NOMO-1 treated with DMSO at 0.1 percent for 48 hours (cell line): ENCODE results near the gene GPATCH4.

ENCODE experiments used
- DNase-seq: peaks from one replicate; lab custom pipeline; 2025; ENCODE audit not compliant: unreplicated experiment; lab: John Stamatoyannopoulos, UW

Gene GPATCH4

DNA sequence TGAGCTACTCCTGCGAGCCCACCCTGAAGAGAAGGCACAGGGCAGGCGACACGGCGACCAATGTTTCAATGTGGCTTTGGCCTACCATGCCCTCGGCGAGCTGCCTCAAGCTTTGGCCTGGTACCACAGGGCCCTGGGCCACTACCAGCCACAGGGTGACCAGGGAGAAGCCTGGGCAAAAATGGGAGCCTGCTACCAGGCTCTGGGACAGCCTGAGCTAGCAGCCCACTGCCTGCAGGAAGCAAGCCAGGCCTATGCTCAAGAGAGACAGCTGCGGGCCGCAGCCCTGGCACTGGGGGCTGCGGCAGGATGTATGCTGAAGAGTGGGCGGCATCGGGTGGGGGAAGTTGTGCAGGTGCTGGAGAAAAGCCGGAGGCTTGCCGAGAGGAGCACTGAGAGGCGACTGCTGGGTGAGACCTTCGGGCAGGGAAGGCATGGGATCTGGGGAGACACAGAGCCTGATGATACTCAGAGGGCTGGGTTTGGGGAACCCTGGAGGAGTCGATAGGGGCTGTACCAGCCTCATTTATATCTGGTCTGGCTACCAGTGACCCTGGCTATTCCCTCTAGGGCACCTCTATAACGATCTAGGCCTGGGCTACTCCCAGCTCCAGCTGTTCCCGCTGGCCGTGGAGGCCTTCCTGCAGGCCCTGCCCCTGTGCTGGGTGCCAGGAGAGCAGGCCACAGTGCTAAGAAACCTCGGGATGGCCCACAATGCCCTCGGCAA lies 19.5 kb downstream of the GPATCH4 start:
- no peak for DNase-seq

DNA sequence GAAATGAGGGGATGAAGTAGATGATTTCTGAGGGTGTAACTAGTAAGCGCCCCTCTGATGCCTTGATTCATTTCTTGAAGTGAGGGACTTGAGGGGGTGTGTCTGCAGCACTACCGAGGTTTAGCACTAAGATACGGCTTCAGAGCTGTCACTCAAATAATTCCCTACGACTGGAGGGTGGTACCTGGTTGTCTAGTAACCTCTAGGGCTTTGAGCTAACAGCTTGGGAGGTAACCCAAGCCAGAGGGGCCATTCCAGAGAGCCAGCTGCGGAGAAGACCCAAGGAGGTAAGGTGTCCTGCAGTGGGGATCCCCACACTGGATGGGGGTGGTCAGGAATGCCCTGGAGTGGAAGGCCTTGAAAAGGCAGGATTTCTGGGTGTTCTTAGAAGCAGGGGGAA lies 21.8 kb downstream of the GPATCH4 start, which contains the start of gene TTC24:
Gene TTC24, plus strand, starts transcription at position 252 of the 400 bp plus-strand sequence. CDS start 1,642 bp downstream, outside the sequence.
- no peak for DNase-seq

DNA sequence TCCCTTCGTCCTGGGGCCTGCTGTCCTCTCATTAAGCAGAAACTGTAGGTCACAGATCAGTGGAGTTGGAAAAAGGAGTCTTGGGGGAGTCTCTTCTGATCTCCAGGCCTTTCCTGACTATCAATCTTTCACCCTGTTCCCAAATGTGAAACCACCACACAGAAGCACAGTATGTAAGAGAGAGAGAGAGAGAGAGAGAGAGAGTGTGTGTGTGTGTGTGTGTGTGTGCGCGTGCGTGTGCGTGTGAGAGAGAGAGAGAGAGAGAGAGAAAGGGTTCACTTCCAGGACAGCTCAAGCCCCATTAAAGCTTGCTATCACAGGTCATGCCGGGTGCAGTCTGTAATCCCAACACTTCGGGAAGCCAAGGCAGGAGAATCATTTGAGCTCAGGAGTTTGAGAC lies 23.2 kb downstream of the GPATCH4 start:
- DNase-seq: no peak

DNA sequence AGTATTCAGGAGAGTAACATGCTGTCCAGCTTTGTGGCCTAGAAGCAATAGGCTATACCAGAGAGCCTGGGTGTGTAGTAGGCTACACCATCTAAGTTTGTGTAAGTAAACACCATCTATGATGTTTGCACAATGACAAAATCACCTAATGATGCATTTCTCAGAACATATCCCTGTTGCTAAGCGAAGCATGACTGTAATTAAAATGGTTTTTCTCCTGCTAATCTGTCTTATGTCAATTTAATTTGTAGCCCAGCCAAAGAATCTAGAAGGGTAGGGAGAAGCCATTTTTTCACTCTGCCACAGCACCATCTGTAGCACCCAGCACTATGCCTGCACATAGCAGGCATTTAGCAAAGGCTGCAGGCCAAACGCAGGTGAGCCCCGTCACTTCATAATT lies 23.7 kb downstream of the GPATCH4 start:
- no peak for DNase-seq

DNA sequence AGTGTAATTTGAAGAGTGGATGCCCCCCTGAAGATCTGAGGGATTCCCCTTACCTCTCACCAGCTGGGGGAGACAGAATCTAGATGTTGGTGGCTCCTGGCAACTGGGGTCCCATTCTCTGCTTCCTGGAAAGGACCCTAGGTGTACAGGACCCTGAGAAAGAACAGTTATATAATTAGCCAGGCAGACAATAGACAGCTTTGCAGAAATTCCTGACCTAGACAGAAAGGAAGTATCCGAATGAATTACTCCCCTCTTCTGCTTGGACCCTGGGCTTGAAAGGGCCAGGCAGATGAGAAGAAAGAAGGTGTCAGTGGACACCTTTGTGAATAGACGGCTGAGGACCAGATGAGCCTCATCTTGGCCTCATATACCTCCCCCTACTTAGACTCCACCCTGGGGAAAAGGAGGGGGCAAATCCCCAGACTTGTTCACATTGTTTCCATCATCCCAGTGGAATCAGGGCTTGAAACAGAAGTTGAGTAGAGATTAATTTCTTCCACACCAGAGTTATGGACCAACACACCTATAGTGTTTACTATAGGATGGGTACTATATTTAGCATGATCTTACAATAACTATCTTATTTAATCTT lies 27.1 kb downstream of the GPATCH4 start:
- no peak for DNase-seq

DNA sequence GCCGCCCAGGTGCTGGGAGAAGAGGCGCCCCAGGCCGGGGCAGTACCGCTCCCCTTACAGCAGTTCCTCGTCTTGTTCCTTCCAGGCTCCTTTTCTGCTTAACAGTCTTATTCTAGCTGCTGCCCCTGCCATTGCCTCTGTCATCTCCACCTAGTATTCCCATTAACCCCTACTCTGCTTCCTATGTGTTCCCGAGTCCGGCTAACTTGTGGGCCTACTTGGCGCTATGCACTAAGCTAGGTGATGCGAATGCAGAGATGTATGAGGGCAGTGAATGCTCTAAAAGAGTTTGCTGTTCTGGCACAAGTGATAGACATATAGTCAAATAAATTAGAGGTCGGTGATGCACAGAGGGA lies 28.6 kb downstream of the GPATCH4 start:
- DNase-seq: no peak

DNA sequence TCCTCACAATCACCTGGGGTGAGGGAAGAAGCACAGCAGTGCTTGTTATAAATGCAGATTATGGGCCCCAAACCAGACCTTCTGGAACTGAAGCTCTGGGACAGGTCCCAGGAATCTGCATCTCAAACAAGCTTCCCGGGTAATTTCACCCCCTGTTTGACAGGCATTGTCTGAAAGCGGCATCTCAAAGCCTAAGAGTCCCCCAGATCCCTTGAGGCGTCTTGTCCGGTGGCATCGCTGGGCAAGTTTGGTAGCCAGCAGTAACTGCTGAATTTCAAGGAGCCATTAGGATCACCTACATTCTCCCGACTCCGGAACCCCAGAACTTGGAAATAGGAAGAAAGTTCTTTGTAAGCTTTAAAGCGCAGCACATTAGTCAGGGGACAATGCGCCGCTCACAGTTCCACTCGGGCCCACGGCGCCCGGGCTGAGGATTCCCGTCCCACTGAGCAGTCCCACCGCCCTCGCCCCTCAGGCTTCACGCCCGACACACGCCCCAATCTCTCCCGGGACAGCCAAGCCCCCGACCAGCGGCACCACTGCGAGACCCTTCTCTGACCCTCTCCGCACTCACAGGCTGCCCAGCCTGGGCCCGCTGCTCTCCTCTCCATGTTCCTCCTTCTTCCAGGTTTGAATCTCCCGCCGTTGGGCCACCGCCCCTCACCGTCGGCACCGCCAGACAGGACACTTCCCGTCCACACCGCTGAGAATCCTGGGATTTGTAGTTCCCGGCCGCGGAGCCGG lies 29.2 kb downstream of the GPATCH4 start, which contains the start of gene IQGAP3:
Gene IQGAP3, minus strand, starts transcription at position 647 of the 744 bp plus-strand sequence. Its CDS starts 36 bp downstream, at position 611.
- peak; percentile 84 for DNase-seq

DNA sequence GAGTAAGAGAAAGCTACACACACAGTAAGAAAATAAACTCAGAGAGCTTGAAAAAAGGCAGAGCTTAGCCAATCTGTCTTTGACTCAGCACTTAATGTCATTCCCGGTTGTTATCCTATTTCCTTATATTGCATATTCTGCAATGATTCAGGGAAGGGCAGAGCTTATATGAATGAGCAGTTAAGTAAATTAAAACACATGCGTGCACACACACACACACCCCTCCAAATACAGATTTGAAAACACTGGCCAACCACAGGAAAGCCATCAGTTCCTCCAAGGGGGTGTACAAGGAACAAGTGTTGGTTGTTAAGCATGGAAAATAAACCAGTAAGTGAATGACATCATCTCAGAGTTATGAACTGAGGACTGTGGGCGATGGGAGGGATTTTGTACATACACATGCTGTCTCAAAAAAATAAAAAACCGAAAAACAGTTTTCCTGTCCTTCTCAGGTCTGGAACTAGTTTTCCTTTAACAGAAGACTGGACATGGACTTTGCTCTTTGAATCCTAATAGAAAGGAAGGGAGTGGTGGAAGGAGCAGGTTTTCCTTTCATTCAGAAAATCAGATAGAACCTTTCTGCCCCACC lies 29.9 kb downstream of the GPATCH4 start:
- peak; percentile 34 for DNase-seq

DNA sequence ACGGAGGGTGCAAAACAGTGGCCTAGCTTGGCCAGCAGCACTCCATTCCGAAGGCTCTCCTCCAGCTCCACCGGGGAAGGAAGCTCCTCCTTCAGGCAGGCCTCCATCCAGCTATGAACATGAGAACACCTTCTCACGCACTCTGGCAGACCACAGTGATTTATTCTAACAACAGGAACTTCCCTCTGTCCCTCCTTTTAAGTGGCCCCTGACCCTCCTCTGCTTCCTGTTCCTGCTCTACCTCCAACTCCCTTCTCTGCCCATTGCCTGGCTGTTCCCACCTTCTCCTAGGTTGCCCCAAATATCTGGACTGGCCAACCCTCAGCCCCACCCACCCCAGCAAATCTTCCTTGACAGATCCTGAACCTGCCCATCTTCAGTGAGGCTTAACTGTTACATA lies 34.8 kb downstream of the GPATCH4 start:
- DNase-seq: peak; percentile 60

DNA sequence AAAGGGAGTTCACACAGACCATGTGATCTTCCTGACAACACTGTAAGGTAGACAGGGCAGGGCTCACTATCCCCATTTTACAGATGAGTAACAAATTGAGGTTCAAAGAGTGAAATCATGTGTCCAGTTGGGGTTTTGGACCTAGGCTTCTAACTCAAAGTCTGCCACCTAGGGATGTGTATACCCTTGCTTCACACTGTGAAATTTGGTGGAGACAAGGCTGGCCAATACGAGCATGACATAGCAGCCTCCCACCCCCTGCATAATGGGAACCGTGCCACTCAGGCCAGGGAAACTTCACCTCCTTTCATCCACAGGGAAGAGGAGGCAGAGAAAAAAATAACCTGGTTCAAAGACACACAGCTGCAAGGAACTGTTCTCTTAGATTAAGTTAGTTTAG lies 35.8 kb downstream of the GPATCH4 start:
- no peak for DNase-seq

DNA sequence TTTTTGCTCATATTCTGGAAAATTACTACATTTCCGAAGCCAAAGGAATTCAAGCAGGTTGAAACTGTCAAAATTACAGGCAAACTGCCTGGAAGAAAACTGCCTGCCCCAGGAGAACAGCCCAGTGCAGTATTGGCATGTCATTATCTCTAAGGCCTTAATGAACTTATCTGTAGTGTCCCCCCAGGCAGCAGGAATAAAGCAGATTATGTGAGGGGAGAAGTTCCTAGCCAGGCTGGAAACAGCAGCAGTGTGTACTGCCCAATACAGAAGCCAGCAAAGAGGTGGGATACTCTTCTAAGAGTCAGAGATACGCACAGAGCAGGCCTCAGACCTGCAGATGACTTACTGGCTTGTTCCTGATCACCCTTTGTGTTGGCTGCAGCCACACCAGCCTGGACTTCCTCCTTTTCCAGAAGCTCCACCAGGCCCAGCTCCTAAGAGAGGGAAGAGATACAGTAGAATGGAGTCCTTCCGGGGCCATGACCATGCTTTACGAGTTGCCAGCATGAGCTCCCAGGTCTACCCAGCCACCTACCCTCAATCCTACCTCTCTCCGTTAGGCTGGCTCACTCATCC lies 40.6 kb downstream of the GPATCH4 start:
- DNase-seq: no peak

DNA sequence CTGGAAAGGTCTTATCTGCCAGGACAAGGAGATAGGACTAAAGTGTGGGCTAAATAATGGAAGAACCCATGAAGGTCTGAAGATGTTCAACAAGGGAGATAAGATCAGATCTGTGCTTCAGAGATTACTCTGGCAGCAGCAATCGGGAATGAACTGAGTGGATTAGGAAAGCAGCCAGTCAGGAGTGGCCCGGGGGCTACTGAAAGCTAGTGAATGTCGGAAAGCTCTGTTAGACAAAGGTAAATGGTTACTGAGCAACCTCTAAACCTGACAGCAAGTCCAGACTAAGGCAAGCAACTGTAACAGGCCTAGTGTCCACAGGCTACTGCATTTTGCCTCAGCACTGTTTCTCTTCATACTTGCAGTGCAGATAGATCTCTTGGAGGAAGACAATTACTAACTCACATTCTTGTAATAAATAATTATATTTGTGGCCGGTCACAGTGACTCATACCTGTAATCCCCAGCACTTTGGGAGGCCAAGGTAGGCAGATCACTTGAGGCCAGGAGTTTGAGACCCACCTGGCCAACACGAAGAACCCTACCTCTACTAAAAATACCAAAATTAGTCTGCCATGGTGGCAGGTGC lies 41.4 kb downstream of the GPATCH4 start:
- no peak for DNase-seq

DNA sequence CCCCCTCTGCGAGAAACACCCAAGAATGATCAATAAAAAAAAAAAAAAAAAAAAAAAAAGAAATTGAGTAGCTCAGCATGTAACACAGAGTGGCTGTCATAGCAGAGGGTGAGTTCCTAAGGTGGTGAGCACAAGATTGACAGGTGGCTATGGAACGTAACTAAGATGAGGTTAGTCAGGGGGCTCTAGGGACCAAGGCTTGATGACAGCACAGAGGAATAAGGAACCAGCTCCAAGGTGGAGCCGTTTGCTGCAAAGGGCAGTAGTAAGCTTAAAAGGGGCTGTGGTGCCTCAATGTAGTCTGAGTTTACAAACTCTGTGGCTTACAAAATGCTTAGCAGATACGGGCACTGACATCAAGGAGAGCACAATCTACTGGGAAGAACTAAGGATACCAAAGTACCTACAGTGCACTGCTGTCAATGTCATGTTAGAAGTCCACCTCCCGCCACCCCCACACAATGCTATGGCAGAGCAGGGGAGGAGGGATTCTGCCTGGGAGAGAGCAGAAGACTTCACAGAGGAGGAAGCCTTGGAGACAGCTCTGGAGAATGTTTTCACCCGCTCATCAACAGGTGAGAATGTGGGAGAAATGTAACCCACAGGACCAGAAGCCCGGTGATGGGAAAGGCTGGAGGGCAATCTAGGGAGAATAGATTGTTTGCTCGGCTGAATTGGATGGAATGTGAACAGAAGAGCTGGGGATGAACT lies 42.0 kb downstream of the GPATCH4 start:
- DNase-seq: no peak

DNA sequence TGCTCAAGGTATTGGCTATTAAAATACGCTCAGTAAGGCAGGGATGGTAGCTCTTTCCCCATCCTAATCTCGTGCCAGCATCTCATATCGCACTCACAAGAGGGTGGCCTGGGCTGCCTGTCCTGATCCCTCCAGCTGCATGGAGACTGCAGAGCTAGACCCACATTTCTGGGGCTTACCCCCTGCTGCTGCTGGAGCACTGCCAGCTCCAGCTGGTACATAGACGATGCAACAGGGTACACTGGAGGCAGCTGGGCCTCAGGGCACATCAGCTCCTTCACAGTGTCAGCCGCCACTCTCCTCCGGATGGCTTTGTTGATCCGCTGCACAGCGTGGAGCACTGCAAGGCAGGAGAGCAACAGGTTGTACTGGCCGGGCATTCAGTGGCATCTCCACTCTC lies 44.9 kb downstream of the GPATCH4 start:
- DNase-seq: no peak

DNA sequence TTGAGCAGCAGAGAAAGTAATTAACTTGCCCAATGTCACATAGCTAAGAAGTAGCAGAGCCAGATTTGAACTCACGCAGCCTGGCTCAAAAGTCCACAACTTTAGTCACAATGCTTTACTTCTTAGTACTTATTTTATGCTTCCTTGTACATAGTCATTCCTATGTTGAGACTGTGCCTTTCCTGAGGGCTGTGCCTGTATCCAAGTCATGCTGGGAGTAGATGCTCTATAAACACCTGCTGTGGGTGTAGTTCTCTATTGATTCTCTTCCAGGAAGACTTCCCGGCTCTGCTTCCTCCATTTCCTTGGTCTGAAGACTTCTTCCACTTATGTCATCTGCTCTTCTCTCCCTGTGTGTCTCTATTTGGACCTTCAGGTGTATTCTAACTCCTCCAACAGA lies 45.6 kb downstream of the GPATCH4 start:
- no peak for DNase-seq

DNA sequence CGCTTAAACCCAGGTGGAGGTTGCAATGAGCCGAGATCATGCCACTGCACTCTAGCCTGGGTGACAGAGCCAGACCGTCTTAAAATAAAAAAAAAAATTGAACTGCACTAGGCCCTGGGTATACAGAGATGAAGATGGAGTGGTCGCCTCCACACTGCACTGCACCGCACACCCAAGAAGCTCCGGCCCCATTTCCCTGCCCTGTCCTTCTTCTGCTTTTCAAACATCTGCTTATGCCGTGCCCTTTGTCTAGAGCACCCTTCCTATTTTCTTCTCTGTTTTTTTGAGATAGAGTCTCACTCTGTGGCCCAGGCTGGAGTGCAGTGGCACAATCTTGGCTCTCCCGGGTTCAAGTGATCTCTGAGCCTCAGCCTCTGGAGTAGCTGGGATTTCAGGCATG lies 46.3 kb downstream of the GPATCH4 start:
- no peak for DNase-seq

DNA sequence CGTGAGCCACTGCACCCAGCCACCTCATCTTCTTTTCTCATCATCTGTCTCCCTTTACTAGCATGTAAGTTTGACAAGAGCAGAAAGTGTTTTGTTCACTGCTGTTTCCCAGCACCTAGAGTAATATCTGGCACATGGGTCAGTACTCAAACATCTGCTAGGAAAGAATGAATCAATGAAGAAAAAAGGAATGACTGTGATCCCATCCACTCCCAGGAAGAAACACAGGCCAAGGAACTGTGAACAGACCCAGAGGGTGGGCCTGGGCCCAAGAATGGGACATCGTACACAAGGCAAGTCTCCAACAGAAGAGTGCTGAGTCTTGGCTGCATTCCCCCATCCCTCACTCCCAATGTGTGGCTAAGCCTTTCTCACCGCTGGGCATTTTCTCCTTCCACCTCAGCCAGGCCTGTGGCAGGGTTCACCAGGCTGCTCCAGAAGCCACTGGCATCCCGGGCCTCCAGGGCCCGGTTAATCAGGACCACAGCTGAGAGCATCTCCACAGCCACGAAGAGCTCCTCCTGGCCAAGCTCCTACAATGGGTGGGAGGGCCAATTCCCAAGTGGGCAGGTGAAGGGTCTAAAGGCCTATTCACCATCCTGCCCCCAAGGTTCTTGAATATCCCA lies 47.3 kb downstream of the GPATCH4 start:
- no peak for DNase-seq

DNA sequence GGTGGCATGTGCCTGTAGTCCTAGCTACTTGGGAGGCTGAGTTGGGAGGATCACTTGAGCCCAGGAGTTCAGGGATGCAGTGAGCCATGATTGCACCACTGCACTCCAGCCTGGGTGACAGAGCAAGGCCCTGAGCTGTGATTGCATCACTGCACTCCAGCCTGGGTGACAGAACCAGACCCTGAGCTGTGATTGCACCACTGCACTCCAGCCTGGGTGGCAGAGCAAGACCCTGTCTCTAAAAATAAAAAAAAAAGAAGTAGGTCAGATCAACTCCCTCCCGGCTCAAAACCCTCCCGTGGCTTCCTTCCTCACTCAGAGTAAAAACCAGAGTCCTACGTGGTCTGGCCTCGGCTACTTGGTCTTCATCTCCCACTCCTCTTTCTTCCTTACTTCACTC lies 48.3 kb downstream of the GPATCH4 start:
- peak; percentile 85 for DNase-seq

DNA sequence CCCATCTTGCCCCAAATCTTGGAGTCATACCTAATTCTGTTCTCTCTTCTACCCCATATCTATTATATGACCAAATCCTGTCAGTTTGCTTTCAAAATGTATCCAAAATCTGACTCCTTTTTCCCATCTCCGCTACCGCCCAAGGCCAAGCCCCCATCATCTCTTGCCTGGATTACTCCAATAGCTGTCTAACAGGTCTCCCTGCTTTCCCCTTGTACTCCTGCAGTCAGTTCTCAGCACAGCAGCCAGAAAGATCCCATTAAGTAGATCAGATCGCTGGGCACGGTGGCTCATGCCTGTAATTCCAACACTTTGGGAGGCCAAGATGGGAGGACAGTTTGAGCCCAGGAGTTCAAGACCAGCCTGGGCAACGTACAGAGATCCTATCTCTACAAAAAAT lies 48.8 kb downstream of the GPATCH4 start:
- DNase-seq: no peak

DNA sequence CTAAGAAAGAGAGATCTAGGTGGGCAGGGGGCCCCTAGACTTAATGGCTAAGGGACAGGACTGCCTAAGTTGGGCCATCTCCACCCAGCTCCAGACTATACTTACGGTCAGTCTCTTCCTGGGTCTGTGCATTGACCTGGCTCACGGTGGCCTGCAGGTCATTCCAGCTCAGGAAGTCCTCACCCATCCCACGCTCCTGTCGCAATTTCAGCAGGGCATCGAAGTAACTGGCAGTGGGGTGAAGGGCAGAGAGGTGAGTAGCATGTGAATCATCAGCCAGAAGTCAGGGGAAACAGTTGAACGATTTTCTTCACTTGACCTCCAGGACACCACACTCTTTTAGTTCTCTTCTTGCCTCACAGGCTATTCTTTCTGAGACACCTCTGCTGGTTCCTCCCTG lies 49.4 kb downstream of the GPATCH4 start:
- DNase-seq: peak; percentile 34
